Heart right ventricle (tissue), 16 donors: Measurements from ENCODE around the gene HMX3. TPM values are rescaled to one million over a fixed set of nuclear protein-coding genes. Genes with fewer than 3 reads are reported as not detected.

Source experiments
- ATAC-seq, 8 donors: fragments of 200-7000 bp; cut with Tn5 transposase; one replicate each; pipeline ENCODE4 v1.9.1; 2020; ENCODE audit warnings: mild to moderate bottlenecking in 8 of 8, moderate library complexity in 8 of 8, moderate number of reproducible peaks in 1 of 8
- DNase-seq, 2 donors: peaks; one replicate each; pipeline ENCODE4 v3.0.0-alpha.2; 2020
- H3K27ac ChIP-seq, 10 donors: fragments of 200-600 bp; sonication (generic) in 2 of 10; one replicate each; pipeline versions ENCODE4 v1.5.0 to v1.8.0; 2020 to 2022; ENCODE audit warnings: mild to moderate bottlenecking in 3 of 10
- H3K27me3 ChIP-seq, 7 donors: fragments of 200-600 bp; one replicate each; pipeline ENCODE4 v1.8.0; 2021 to 2022; ENCODE audit warnings: mild to moderate bottlenecking in 2 of 7
- H3K36me3 ChIP-seq, 9 donors: fragments of 200-600 bp; sonication (generic) in 1 of 9; one replicate each; pipeline versions ENCODE4 v1.5.0 to v1.8.0; 2020 to 2022; ENCODE audit warnings: mild to moderate bottlenecking in 2 of 9
- H3K4me1 ChIP-seq, 9 donors: fragments of 200-600 bp; sonication (generic) in 1 of 9; one replicate each; pipeline versions ENCODE4 v1.5.0 to v1.8.0; 2020 to 2022; ENCODE audit warnings: mild to moderate bottlenecking in 4 of 9
- H3K4me3 ChIP-seq, 10 donors: fragments of 200-600 bp; sonication (generic) in 2 of 10; one replicate each; pipeline versions ENCODE4 v1.5.0 to v1.8.0; 2020 to 2022; ENCODE audit warnings: mild to moderate bottlenecking in 7 of 10, moderate library complexity in 2 of 10
- H3K9me3 ChIP-seq, 11 donors: fragments of 200-600 bp in 10 of 11; sonication (generic) in 2 of 11; one replicate each; pipeline versions ENCODE4 v1.5.0 to v1.8.0; 2013 to 2022; ENCODE audit warnings: mild to moderate bottlenecking in 2 of 11, control low read depth in 1 of 11, moderate library complexity in 1 of 11
- WGBS, 2 donors: extraction: QIAGEN DNeasy Blood & Tissue Kit; methylation state at CpG; one replicate each; pipeline ENCODE4 v1.1.7; 2013; ENCODE audit warnings: inconsistent platforms in 1 of 2; 5-methylcytosine and 5-hydroxymethylcytosine counted together
- intact Hi-C, 10 donors: fragments of 100-400 bp; cut with DNase I; formaldehyde crosslinking; loops; one replicate each; pipeline versions ENCODE4 v1.11.1 to v1.14.2; 2022
- polyA plus RNA-seq, 2 donors: library from polyadenylated mRNA; stranded (reverse); fragments of 200-250 nt; gene quantifications; one replicate each; pipeline ENCODE4 v1.2.3, GENCODE V29; 2013
- total RNA-seq, 10 donors: library from RNA; stranded (reverse); fragmentation: NEBNext Ultra II Directional in 3 of 10; extraction: Animal tissue kit (Norgen Biotek cat#: 25700) in 3 of 10; gene quantifications; one replicate each; pipeline versions ENCODE4 v1.2.1 to v1.2.4, GENCODE V29; 2021 to 2023
- TF ChIP-seq, protein P1 (sequence below), 9 donors: fragments of 200-600 bp; sonication (generic) in 2 of 9; IDR thresholded peaks; one replicate each; pipeline versions ENCODE4 v1.5.0 to v1.8.0; 2021 to 2022; ENCODE audit warnings: antibody characterized with exemption in 9 of 9, mild to moderate bottlenecking in 5 of 9, moderate library complexity in 1 of 9
- donor health status: Arrhythmogenic right ventricular cardiomyopathy.
- donor health status: ischemic (EF 13 %, LVEDD 7.1; RV severe dilation, severe dysfunction).
- donor health status: healthy with polysubstance abuse.
- donor health status: DM: no; HTN: yes; CAD: no.
- donor health status: DM: no; HTN: no; CAD: no.
- donor health status: ischemic (EF 25% LVEDD 6.9; RV normal size, moderate dysfunction).
- donor health status: ischemic (EF 25% LVEDD 5.7; RV mildly dilated, moderate dysfunction).
- donor health status: healthy.
- donor health status: DM: yes; HTN: yes; CAD: no.
- donor health status: Ischemic cardiomyopathy.
- donor health status: ischemic (EF 35%, LVEDD 5.7; RV mildly dilated, moderate dysfunction).
- donor health status: nonischemic (EF 11% LVEDD 7.7; RV severe dilation, severe dysfunction).
- donor health status: DM: yes; HTN: yes; CAD: no.
- donor health status: PGD.
- donor health status: ischemic (EF 29% LVEDD 5.4; RV normal size, mild dysfunction).
- donor health status: nonischemic (EF 23%, LVEDD 6.1; RV moderate dilation, normal function).

Gene HMX3
- total and polyA plus RNA-seq, 12 donors = not detected

GRCh38 chr10:123146013-123146893, 10.5 kb downstream of the HMX3 start:
- intact Hi-C loops = no loop called here
- DNase-seq (no peak), ATAC-seq (no peak)
- no peaks in the 10 kb centered on the region for H3K9me3 ChIP-seq
- H3K27ac ChIP-seq = no peak overlapping the region
- peaks cover 69 to 100% (median 100%) of the 10 kb centered on the region in 7 donors for H3K27me3 ChIP-seq
- TF ChIP-seq, protein P1, sequence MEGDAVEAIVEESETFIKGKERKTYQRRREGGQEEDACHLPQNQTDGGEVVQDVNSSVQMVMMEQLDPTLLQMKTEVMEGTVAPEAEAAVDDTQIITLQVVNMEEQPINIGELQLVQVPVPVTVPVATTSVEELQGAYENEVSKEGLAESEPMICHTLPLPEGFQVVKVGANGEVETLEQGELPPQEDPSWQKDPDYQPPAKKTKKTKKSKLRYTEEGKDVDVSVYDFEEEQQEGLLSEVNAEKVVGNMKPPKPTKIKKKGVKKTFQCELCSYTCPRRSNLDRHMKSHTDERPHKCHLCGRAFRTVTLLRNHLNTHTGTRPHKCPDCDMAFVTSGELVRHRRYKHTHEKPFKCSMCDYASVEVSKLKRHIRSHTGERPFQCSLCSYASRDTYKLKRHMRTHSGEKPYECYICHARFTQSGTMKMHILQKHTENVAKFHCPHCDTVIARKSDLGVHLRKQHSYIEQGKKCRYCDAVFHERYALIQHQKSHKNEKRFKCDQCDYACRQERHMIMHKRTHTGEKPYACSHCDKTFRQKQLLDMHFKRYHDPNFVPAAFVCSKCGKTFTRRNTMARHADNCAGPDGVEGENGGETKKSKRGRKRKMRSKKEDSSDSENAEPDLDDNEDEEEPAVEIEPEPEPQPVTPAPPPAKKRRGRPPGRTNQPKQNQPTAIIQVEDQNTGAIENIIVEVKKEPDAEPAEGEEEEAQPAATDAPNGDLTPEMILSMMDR (IDR thresholded peaks at IDR 0.05) = no peak
- WGBS, 2 donors = 3% methylated on average over 59 of the region's 59 CpGs
- no peak overlapping the region for H3K4me3 ChIP-seq
- no peaks in the 10 kb centered on the region for H3K36me3 ChIP-seq
- peaks cover 11 to 65% (median 46%) of the 10 kb centered on the region in 9 donors for H3K4me1 ChIP-seq

GRCh38 chr10:123146894-123147634, 11.3 kb downstream of the HMX3 start:
- Histone ChIP-seq H3K27me3 (peaks cover 69 to 100% (median 100%) of the 10 kb centered on the region in 7 donors), H3K27ac (no peak overlapping the region), H3K4me1 (peaks cover 11 to 69% (median 49%) of the 10 kb centered on the region in 9 donors), H3K4me3 (no peak overlapping the region), H3K36me3 (no peaks in the 10 kb centered on the region), H3K9me3 (no peaks in the 10 kb centered on the region)
- TF ChIP-seq, protein P1 (IDR thresholded peaks at IDR 0.05) = no peak
- DNase-seq (no peak), ATAC-seq (no peak)
- 10% methylated on average over 24 of the region's 24 CpGs for WGBS, 2 donors
- intact Hi-C loops = no loop called here

DNA sequence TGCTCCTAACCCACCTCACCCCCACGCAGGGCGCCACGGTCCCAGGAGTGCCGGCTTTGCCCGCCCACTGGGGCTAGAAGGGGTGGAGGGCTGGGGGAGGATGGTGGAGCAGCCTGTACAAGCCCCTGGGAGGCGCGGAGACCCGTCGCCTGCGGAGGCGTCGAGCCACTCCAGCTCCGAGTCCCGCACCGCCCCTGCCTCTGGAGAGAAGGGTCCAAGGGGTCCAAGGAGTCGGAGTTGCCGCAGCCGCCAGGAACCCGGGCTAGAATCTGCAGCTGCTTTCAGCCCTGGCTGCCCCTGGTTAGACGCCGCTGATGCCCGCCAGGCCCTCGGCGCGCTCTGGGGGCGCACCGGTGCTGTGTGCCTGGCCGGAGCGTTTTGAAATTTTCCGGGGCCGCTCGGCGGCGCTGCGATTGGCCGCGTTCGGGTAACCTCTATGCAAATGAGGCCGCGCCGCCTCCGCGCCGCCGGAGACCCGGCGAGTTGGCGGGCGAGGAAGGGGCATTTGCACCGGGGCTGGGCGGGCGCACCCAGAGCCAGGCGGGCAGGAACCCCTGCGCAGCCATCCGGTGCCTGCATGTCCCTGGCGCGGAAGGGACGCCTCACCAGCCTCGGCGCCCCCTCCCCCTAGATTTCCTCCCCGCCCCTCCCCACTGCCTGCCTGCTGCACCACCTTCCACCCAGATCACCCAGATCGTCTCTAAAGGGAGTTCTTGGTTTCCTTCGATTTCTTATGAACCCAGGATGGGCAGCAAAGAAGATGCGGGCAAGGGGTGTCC, 12.1 kb downstream of the HMX3 start, which contains the start of gene HMX2:
Gene HMX2, plus strand, starts transcription at position 502 of the 779 bp plus-strand sequence. Its CDS starts 243 bp downstream, at position 745.
- no peak for DNase-seq
- peak within 1 kb of the TSS in 2 of 10 donors; percentile 20 to 23 for H3K4me3 ChIP-seq
- 1 to 2% methylated on average over 64 of the region's 64 CpGs for WGBS, 2 donors
- no peaks in the 10 kb centered on the region for H3K36me3 ChIP-seq
- peaks cover 11 to 61% (median 43%) of the 10 kb centered on the region in 9 donors for H3K4me1 ChIP-seq
- TF ChIP-seq, protein P1 (IDR thresholded peaks at IDR 0.05) = no peak
- no peaks in the 10 kb centered on the region for H3K9me3 ChIP-seq
- intact Hi-C loops = no loop called here
- no peak within 1 kb of the TSS for H3K27ac ChIP-seq
- peaks cover 62 to 100% (median 99%) of the 10 kb centered on the region in 7 donors for H3K27me3 ChIP-seq
- ATAC-seq = no peak
